ENCODE data around the gene GPR171. TPM values are rescaled to one million over a fixed set of nuclear protein-coding genes. Genes with fewer than 3 reads are reported as not detected.

The GPR171 gene
- total RNA-seq, 1 donor from 2014 or later = not detected

DNA sequence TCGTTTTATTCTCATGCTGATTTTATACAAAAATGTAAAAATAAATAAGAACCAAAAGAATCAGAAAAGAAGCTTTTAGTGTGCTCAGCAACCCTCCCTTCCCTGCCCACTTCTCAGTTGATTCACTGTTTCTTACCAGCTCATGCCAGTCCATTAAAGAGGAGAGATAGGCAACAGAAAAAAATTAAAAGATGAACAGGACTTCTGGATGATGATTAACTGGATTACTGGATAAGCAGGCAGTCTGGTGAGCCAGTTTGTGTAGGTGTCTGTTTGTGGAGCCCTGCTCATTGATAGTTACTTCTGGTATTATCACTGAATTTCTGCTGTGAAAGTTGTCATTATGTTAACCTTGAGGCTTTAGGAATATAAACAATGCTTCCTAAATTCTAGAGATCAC, 15.1 kb upstream of the GPR171 start:
- Histone ChIP-seq H3K36me3 (ENCODE audit: control insufficient read depth, insufficient read depth, low read length) (no peaks in the 10 kb centered on the region), H3K4me3 (ENCODE audit: low read depth, low read length) (no peak overlapping the region), H3K27me3 (ENCODE audit: control insufficient read depth, insufficient read depth, low read length) (no peaks in the 10 kb centered on the region)
- DNase-seq (ENCODE audit: low read depth) = peak; percentile 30
- TF ChIP-seq, protein P1, sequence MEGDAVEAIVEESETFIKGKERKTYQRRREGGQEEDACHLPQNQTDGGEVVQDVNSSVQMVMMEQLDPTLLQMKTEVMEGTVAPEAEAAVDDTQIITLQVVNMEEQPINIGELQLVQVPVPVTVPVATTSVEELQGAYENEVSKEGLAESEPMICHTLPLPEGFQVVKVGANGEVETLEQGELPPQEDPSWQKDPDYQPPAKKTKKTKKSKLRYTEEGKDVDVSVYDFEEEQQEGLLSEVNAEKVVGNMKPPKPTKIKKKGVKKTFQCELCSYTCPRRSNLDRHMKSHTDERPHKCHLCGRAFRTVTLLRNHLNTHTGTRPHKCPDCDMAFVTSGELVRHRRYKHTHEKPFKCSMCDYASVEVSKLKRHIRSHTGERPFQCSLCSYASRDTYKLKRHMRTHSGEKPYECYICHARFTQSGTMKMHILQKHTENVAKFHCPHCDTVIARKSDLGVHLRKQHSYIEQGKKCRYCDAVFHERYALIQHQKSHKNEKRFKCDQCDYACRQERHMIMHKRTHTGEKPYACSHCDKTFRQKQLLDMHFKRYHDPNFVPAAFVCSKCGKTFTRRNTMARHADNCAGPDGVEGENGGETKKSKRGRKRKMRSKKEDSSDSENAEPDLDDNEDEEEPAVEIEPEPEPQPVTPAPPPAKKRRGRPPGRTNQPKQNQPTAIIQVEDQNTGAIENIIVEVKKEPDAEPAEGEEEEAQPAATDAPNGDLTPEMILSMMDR (IDR thresholded peaks at IDR 0.05; ENCODE audit: insufficient read depth, low read length, severe bottlenecking) = no peak
- no peak for FAIRE-seq

DNA sequence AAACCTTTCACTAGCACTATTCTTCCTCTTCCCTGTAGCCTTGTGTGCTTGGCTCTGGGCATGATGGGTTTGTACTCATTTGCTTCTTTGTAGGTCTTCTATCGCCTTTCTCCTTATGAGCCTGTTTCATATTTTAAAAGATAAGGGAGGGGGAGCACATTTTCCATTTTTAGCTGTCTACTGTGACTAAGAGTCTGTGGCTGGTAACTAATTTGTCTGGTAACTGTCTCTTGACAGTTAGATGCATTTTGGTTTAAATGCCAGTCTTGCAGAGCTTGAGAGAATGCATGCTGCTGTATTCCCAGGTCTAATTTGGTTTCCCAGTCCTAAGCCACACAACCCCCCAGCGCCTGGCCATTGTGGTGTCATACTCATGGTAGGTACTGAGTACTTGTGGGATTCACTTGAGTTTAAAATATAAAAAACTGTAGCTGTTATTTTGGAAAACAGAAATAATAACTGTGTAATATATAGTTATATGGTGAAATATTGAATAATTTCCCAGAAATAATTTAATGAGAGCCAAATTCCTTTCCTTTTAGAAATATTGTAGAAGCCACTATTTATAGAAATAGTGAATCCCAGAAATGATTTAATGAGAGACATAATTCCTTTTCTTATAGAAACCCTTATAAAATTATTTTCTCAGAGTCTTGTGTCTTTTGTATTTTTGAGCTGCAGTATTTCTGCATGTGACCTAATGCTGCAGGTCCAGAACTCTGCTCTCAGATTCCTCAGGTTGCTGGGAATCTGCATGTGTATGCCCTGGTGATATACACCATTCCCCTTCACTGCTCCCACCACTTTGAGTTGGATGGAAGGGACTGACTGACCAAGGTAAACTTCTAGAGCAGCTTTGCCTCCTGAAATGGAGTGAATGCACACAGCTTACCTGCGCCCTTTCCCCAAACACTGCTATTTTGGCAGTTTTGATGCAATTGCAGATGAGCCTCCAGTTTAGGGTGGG, 13.9 kb upstream of the GPR171 start:
- DNase-seq (ENCODE audit: low read depth) = no peak
- H3K27me3 ChIP-seq (ENCODE audit: control insufficient read depth, insufficient read depth, low read length) = no peaks in the 10 kb centered on the region
- no peak overlapping the region for H3K4me3 ChIP-seq (ENCODE audit: low read depth, low read length)
- no peak for FAIRE-seq
- TF ChIP-seq, protein P1 (IDR thresholded peaks at IDR 0.05; ENCODE audit: insufficient read depth, low read length, severe bottlenecking) = no peak
- no peaks in the 10 kb centered on the region for H3K36me3 ChIP-seq (ENCODE audit: control insufficient read depth, insufficient read depth, low read length)

DNA sequence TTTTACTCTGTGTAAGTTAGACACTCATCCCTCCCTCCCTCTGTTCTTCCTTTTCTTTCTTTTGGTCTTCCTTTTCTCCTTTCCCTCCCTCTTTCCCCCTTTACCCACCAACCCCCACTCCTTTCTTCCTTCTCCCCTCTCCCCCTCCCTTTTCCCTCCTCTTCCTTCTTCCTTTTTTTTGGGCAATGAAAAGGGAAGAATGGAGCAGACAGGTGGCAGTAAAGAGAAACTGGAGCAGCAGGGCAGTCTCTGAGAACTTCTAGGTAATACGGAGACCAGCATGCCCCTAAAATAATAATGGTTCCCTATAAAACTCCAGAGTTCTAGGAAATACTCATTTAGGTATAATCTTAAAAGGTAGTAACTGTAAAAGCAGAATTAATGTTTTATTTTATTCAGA, 11.4 kb upstream of the GPR171 start:
- Histone ChIP-seq H3K36me3 (ENCODE audit: control insufficient read depth, insufficient read depth, low read length) (no peaks in the 10 kb centered on the region), H3K27me3 (ENCODE audit: control insufficient read depth, insufficient read depth, low read length) (no peaks in the 10 kb centered on the region), H3K4me3 (ENCODE audit: low read depth, low read length) (no peak overlapping the region)
- TF ChIP-seq, protein P1 (IDR thresholded peaks at IDR 0.05; ENCODE audit: insufficient read depth, low read length, severe bottlenecking) = no peak
- FAIRE-seq (no peak), DNase-seq (ENCODE audit: low read depth) (no peak)

DNA sequence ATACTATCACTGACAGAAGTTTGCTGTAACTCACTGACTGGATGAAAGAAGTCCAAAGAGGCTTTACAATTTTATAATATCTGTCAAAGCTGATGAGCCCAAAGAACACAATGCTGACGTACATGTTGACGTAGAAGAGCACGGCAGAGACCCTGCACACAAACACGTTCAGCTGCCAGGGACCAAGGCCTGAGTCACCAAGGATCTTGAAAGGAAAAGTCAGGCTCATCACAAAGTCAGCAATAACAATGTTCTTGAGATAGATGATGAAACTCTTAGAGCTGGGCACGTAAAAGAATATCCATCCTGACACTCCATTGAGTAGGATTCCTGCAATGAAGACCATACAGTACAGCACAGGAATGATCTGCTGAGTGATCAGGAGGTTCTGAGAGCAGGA, 10.9 kb upstream of the GPR171 start:
- Histone ChIP-seq H3K27me3 (ENCODE audit: control insufficient read depth, insufficient read depth, low read length) (no peaks in the 10 kb centered on the region), H3K36me3 (ENCODE audit: control insufficient read depth, insufficient read depth, low read length) (no peaks in the 10 kb centered on the region), H3K4me3 (ENCODE audit: low read depth, low read length) (no peak overlapping the region)
- TF ChIP-seq, protein P1 (IDR thresholded peaks at IDR 0.05; ENCODE audit: insufficient read depth, low read length, severe bottlenecking) = no peak
- DNase-seq (ENCODE audit: low read depth) = no peak
- peak; percentile 77 for FAIRE-seq

DNA sequence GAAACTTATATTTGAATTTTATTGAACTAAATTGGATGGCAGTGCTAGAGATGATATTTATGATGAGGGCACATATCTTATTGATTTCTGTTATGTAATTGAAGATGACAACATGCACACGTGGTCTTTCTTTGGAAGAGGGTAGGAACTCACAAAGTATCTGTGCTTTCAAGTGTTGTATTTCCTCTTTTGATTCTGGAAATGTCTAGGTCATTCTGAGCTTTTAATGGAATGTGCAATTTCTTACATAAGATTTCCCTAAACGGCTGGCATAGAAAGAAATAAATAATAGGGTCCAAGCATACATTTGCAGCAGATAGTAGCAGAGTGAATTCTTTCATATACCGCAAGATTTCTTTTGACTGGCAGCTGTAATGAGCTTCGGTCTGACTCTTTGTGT, 10.1 kb upstream of the GPR171 start:
- Histone ChIP-seq H3K27me3 (ENCODE audit: control insufficient read depth, insufficient read depth, low read length) (no peaks in the 10 kb centered on the region), H3K4me3 (ENCODE audit: low read depth, low read length) (no peak overlapping the region), H3K36me3 (ENCODE audit: control insufficient read depth, insufficient read depth, low read length) (no peaks in the 10 kb centered on the region)
- TF ChIP-seq, protein P1 (IDR thresholded peaks at IDR 0.05; ENCODE audit: insufficient read depth, low read length, severe bottlenecking) = no peak
- no peak for FAIRE-seq
- no peak for DNase-seq (ENCODE audit: low read depth)
